ENCODE measurements around the gene GFOD1.
"Not testable (repeated sequence)": the region's sequence is repeated elsewhere in the genome, so short reads cannot be mapped to it uniquely, and the experiment has no call there.

GFOD1 gene

DNA sequence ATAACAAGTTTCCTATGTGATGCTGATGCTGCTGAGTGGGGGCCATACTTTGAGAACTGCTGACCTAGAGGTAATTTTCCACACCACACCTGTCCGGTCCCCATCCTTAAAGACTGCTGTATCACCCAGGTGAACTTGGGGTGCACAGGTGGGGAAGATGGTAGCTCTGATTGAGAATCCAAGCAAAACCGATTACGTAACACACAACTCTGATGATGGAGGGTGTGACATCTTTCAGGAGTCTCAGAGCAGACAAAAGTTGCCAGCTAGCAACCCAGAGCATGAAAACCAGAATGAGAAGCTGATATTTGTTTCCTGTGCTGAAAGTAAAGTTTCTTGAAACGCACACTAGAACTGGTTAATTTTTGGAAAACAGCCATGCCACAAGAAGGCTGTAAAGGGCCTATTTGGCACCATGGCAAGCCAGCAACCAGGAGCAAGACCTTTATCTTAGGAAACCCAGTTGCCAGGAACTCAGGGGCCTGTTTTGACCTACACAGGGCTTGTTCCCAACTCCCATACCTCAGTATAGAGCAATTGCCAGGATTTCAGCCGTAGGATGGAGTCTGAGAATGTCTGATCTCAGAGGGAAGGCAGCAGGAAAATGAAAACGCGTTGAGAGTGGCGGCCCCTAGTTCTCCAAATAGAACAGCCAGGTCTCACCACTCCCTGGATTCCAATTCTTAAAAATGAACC, 137.4 kb downstream of the GFOD1 start:
- no peak for DNase-seq

DNA sequence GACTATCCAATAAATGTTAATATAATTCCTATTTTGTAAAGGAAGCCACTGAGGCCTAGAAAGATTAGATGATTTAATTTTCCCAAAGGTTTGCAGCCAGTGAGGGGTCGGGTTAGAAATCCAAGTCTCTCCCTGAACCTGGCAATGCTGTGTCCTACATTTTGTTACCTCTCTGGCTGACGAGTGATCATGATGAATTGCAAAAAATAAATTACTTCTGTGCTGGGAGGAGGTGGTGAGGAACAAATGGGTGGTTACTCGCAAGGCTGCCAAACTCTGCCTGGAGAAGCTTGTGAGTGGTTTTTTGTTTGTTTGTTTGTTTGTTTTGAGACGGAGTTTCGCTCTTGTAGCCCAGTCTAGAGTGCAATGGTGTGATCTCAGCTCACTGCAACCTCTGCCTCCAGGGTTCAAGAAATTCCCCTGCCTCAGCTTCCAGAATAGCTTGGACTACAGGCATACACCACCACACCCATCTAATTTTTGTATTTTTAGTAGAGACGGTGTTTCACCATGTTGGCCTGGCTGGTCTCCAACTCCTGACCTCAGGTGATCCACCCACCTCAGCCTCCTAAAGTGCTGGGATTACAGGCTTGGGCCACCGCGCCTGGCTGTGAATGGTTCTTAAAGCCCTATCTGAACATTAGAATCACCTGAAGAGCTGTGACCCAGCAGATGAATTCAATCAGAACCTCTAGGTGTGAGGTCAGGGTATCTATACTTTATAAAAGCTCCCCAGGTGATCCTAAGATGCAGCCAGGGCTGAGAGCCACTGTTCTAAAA, 138.9 kb downstream of the GFOD1 start:
- no peak for DNase-seq

DNA sequence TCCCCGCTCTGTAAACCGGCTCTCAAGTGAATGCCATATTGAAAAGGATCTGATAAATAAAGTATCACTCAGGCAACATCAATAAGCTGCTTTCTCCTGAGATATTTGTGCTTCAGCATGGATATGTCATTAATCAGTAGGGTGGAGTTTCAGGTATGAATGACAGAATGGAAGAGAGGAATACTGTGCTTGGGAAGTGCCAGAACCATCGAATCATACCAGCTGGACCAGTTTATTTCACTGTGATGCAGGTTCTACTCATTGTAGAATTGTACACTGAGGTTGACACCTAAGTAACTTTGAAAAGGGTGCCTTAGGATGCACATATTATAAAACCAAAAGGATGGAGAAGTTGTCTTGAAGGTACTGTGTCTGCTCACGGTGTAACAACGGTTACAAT, 141.2 kb downstream of the GFOD1 start:
- no peak for DNase-seq

DNA sequence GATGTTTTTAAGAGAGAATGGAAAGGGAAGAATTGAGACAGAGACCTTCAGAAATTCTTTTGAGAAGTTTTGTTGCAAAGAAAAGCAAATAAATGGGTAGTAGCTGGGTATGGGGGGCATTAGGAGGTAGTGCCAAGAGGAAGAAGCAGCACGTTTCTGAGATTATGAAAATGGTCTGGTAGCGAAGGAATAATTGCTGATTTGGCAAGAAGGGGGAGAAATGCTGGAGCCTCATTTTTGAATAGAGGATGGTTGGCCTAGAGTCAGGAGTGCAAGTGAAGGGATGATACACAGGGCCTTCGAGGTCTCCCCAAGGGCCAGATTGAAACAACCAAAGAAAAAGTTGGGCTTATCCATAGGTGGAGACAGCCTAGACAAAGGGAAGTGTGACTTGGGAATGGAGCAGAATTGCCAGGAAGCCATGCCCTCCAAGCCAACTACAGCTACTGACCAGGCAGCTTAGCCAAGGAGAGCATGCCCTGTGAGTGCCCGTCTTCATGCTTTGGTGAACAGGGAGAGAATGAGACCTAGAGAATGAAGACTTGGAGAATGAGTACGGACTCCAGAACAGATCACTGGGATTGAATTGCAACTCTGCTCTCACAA, 144.9 kb downstream of the GFOD1 start:
- DNase-seq = no peak

DNA sequence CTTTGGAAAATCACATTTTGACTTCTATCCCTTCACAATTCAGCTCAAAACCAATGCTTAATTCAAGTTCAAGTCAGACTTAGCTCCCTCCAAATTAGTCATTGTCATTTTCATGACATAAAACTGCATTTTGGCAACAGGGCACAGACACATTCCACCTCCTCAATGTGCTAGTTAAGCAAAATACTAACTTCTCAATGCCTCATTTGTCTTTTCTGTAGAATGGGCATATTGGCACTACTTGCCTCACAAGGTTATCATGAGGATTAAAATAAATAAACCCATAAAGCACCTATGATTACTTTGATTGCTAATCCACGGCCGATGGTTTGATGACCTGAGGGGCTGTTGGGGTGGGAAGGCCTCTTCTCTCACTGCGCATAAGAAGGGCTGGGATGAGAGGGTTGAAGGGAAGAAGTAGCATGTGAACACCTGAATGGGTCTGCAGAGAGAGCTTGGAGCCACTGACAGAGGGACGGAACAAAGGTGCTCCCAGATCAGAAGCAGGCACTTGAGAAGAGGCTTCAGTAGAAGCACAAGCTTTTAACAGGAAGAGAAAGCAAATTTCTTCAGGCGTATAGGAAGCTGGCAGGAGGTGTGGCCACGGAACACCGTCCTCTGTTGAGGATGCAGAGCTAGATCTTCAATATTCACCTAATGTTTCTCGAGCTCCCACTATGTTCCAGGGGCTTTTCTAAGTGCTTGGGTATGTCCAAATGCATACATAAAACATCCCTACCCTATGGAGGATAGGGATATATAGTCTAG, 147.4 kb downstream of the GFOD1 start:
- DNase-seq = no peak

DNA sequence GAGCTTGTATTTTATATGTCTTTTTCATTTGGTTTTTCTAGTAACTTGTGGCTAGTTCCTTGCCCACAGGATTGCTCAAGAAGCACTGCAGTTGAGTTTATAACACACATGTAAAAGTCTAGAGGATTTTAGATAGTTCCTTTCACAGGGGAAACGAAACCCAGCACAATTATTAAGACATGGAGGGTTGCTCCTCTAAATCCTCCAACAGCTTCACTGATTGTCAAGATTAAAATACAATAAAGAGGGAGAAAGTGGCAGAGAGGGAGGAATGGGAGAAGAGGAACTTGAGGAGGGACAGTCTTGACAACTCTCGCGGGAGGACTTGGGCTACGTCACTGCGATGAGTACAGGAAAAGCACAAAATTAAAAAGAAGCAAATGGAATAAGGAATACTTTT, 149.4 kb downstream of the GFOD1 start:
- DNase-seq = no peak

DNA sequence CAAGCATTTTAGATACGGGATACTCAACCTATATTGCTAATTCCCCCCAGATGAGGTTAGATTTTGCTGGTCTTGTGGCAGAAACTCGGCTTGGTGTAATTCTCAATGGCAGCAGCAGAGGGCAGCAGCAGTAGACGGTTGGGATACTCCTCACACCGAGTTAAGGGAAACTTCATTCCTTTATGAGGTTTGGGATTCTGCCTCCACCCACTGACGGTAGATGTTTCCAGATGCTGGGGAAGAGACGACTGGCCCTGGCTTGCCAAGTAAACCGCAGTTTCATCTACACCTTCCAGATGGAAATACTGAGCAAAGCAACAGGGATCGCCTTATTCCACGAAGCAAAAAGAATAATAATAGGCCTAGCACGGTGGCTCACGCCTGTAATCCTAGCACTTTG, 150.8 kb downstream of the GFOD1 start:
- DNase-seq = peak; percentile 72

DNA sequence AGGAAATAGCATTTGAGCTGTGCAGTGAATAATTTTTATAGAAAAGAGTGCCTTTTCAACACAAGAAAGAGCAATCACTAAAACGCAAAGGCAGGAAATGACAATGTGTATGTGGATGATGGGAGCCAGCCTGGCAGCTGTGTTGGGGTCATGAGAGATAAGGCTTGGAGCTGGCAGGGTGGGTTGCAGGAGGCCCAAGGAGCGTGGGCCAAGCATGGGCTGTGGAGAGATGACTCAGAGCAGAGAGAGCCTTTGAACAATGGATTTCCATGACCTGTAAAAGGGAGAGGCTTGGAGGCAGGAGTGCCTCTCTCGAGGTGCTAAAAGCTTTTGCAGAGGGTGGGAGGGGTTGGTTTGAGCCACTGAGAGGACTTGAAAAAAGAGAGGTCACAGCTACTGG, 152.4 kb downstream of the GFOD1 start:
- DNase-seq = no peak

DNA sequence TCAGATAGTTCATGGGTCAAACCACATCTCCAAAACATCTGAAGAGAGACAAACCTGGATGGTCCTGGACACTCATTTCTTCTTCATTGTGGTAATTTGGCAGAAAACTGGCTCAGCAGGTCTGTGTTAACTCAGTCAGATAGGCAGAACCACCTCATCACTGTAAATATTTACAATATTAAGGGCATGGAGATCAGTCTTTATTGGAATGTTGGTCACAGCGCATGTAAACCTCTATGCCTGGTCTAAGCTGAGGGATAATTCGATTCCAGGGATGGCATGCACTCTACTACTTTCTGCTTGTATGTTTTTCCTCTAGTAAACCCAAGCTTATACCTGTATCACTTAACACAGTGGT, 155.1 kb downstream of the GFOD1 start:
- DNase-seq = no peak

DNA sequence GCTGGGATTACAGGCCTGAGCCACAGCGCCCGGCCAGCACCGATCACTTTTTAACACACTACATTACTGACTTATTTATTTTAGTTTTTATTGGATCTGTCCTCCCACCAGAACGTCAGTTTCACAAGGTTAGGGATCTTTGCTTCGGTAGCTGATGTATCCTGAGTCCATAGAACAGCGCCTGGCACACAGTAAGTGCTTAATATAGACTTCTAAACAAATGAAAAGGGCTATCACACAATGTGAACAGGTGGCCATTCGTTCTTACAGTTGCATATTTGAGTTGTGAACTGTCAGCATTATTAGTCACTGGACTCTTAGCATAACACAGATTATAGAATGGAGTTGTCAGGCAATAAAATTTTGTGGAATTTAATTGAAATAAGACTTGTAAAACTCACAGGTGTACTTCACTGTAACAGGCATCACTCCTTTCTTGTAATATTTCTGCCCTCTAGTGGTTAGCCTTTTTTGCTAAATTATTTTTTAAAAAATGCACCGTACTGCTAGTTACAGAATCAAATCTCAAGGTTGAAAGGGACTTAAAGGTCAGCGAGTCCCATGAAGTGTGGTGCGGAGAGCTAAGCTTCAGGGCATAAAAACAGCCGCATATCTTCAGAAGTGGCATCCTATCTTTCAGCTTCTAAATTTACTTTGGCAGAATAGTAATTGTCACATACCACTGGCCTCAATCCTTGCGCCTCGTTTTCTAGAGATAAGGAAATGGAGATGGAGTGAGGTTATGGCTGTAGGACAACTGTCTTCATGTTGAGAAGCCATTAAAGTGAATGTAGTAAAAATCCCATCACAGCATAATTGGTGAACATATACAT, 155.7 kb downstream of the GFOD1 start:
- no peak for DNase-seq

DNA sequence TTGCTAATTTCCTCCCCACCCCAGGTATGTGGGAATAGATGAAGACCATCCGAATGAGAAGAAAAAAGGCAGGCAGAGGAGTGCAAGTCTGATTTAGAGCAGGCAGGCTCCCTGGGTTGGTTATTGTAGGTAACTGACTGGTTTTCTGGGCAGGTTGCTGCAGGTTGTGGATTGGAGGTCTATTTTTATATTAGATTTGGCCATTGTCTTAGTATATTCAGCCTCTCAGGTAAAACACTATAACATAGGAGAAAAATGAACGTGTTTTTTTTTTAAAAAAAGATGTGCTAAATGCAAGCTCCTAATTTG, 158.6 kb downstream of the GFOD1 start:
- DNase-seq = no peak

DNA sequence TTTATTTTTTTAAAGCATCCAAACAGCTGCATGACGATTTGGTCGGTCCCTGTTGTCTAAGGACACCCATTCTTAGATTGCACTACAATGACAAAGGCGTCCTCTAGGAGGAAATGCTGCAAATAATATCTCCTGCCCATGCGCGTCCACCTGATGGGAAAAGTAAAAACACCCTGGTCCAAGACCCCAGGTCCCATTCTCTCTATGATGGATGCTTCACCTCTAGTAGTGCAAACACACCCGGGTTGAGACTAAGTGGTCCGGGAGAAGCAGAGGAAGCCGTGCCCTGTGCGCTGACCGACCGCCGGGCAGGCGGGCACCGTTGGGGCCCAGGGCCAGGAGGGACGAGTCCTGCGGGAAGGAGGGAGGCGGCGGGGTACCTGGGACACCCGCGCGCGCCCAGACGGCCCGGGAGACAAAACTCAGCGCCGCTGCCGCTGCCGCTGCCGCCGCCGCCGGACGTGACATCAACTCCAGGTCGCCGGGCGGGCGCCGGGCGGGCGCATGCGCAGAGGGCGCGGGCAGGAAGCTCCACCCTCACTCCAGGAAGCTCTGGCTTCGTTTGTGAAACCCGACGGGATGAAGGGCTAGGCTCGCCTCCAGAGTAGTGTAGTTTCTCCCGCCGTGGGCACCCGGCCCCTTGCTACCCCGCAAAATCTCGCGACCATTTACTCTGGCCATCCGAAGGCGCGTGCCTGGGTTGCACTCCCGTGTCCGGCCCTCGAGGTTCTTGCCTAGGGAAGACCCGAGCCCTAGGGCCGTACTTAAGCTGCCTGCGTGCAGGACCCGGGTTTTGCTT, 159.1 kb downstream of the GFOD1 start, which contains the start of gene TBC1D7:
TSS of gene TBC1D7 (minus strand) at position 462 of the 799 bp plus-strand sequence. CDS start 1,639 bp downstream, outside the sequence.
- peak; percentile 88 for DNase-seq

DNA sequence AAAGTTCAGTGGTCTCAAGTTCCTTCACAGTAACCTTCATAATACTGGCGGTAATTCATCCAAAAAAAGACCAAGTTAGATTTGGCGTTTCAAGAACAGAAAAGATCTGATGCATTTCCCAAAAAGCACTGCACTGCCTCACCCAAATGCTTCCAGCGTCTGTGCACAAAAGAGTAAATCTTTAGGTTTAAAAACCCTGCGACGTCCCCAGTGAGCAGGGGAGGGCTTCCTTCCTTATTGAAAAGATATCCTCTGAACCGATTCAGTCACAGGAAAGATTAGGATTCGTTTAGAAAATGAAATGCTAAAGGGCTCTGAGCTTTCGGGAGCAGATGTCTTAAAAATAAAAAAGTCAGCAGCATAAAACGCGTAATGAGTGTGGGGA, 159.7 kb downstream of the GFOD1 start:
- DNase-seq = no peak

DNA sequence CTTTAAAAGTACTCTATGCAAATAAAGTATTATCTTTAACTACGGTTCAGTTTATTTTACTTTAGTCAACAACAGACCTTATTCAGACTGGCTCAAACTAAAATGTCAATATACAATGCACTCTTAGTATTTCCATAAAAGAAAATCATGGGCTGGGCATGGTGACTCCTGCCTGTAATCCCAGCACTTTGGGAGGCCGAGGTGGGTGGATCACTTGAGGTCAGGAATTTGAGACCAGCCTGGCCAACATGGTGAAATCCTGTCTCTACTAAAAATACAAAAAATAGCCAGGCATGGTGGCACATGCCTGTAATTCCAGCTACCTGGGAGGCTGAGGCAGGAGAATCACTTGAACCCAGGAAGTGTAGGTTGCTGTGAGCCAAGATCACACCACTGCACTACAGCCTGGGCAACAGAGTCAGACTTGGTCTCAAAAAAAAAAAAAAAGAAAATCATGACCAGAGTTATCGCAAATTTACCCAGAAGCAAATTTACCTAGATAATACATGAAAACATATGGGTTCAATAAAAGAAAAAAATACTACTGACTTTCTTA, 161.3 kb downstream of the GFOD1 start:
- not testable (repeated sequence) for DNase-seq

DNA sequence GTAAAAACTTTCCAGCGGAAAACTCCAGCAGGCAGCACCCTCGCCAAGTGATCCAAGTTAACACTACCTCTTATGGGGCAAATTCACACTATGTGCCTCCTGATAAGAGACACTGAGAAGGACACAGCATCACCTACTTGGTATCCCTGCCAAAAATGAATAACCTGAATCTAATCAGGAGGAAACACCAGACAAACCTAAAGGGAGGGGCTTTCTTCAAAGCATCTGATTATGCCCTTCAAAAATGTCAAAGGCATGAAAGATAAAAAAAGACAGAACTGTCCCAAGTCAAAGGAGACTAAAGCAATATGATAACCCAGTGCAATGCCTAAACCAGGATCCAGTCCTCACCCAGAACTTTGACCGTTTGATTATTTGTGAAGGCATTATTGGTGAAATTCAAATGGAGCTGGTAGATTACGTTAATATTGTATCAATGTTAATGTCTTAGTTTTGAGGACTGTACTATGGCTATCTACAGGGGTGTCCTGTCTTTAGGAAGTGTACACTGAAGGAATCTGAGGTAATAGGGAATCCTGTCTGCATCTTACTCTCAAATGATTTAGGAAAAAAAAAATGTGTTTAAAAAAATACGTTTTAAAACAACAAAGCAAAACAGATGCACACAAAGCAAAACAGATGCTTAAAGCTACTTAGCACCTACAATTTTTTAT, 167.4 kb downstream of the GFOD1 start:
- DNase-seq = no peak

DNA sequence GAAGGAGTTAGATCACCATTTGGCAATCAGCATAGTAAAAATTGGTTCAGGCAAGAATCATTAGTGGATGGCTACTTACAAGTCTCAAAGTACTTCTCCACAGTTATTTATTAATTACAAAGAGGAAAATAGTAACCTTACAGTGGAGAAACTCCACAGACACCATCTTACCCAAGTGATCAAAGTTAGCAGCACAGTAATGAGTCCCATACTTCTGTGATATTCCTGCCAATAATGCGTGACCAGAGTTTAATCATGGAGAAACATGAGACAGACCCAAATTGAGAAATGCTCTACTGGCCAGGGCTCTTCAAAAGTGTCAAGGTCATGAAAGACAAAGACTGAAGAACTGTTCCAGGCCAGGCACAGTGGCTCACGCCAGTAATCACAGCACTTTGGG, 168.6 kb downstream of the GFOD1 start:
- no peak for DNase-seq

DNA sequence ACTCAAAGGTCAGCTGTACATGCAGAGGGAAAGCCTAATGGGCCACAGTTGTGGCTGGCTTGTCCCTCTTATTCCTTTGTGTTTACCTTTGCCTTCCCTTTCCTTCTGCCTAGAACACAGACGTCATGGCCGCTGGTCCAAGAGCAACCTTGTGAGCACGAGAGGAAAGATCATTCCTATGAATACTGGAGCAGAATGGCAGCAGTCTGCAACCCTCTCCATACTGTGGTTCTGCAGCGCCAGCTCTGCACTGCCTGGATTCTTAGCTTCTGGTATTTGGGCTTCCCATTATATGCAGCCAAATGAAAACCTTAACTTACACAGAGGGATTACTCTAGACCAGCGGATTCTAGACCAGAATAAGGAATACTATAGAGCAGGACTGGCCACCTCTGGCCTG, 171.5 kb downstream of the GFOD1 start:
- no peak for DNase-seq

DNA sequence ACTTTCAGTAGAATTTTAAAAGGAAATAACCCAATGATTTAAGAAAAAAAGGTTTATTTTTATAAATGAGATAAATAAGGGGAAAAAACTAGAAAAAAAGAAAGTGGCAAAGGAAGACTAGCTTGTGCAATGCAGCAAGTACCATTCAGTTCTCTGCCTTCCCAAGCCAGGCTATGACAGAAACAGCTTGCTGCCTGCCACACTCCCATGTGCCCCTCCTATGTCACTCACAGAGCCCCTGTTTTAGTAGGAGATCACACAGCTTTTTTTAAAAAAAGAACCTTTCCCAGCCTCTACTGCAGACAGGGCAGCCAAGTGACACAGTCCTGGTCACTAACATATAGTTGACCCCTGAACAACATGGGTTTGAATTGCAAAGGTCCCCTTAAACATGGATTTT, 172.6 kb downstream of the GFOD1 start:
- DNase-seq = no peak

DNA sequence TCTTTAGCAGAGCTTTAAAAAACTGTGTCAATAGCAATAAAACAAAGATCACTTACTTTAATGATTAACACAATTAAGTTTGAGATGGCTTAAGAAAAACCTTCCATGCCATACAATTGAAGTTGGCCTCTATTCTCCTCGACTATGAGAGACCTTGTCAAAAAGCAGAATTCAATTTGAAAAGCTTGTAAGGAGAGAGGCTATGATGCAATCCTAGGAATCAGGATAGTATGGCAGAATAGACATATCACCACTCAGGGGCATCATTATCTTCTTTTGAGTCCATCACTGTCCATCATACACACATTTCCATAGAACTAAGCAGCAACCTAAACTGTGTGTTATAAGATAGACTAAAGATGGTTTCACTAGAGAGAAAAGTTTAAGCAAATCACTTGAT, 176.2 kb downstream of the GFOD1 start:
- no peak for DNase-seq

DNA sequence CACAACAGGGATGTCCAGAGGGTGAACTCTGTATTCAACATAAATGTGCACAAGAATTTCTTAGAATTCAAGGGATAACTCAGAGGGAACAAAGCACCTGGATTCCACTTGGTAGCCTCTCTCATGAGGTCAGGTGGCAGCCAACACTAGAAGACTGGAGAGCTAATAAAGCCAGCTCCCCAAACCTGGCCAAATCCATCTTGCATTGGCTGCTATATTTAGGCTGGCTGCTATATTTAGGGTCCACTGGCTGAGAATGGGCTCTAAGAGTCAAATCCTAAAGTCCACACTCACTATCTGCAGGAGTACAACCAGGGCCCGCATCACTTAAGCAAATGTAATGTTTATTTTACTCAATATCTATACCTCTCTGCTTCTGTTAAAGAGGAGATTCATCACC, 179.1 kb downstream of the GFOD1 start:
- DNase-seq = no peak

All from T-helper 9 cell (primary cell).